ENCODE data around the gene ABCB6. TPM values are rescaled to one million over a fixed set of nuclear protein-coding genes. Genes with fewer than 3 reads are reported as not detected.
A peak's percentile ranks its signal among the peaks of the same experiment; 100 is the strongest.
"Not testable (repeated sequence)": the region's sequence is repeated elsewhere in the genome, so short reads cannot be mapped to it uniquely, and the experiment has no call there.

ABCB6 gene
- total RNA-seq, 2 experiments from 2014 or later = 12.6 to 15.2 TPM

DNA sequence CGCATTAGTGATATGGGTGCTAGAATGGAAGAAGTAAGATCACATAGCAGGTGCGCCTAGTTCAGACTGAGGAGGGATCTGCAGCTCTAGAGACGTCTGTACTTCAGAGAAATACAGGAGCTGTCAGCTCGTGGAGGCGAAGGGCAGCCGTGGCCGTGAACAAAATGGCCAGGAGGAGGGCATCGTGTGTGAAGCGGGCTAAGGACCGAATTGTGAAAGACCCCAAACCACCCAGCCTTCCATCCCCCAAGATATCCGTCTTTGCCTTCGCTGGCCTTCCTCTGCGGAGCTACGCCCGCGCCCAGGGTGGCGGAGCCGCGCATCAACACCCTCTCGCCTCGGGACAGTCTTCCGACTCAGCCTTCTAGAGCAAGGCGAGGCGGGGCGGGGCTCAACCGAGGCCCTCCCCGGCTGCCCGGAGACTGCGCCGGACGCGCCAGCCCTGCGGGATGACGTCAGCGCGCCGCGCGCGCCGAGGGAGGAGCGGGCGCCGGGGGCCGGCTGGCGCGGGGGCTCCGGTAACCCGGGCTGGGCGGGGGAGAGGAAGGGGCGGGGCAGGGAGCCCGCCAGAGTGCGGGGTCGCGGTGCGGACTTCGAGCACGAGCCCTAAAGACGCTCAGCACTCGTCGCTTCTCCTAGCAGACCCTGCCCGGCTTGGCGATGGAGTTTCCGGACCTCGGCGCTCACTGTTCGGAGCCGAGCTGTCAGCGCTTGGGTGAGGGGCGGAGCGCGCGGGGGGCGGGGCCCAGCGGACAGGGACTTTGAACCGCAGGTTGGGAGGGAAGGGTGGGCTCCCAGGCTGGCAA lies 12.2 kb downstream of the ABCB6 start, which contains the start of gene ZFAND2B:
Gene ZFAND2B (plus strand): TSS at position 455 of the 806 bp plus-strand sequence. CDS start 206 bp downstream, at position 661.
- peaks cover 53% of the 10 kb centered on the region for H3K4me1 Mint-ChIP-seq
- no peaks in the 10 kb centered on the region for H3K27me3 Mint-ChIP-seq
- H3K9me3 Mint-ChIP-seq (ENCODE audit: low read depth) = peaks cover 5% of the 10 kb centered on the region
- H3K27ac Mint-ChIP-seq = peak within 1 kb of the TSS; percentile 93
- peaks cover 26% of the 10 kb centered on the region for H3K36me3 Mint-ChIP-seq
- CTCF ChIA-PET = interaction anchor here (0.6 to 6.9 kb wide), 15 partner anchors 10 to 89 kb away, joined by 3 to 65 read pairs (median 6); partner anchors contain the start of genes ABCB6, CNPPD1, DNAJB2 and NHEJ1
- peak within 1 kb of the TSS; percentile 81 for H3K4me3 Mint-ChIP-seq
- ATAC-seq (peak; percentile 95), DNase-seq (peak; percentile 96)

DNA sequence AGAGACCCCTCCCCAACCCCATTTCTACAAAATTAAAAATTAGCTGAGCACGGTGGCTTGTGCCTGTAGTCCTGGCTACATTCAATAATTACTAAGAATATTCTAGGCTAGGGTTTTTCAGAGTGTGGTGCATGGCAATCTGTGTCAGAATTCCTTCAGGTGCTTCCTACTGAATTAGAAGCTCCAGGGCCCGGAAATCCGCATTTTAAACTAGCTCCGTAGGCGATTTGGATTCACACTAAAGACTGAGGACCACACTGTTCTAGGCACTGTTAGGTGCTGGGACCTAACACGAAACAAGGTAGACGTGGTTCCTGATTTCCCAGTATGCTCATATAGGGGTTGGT lies 12.8 kb downstream of the ABCB6 start:
- Mint-ChIP-seq H3K9me3 (ENCODE audit: low read depth) (peaks cover 6% of the 10 kb centered on the region), H3K27me3 (no peaks in the 10 kb centered on the region), H3K4me3 (peak overlapping the region; percentile 81), H3K4me1 (peaks cover 49% of the 10 kb centered on the region), H3K36me3 (peaks cover 25% of the 10 kb centered on the region), H3K27ac (peak overlapping the region; percentile 93)
- DNase-seq (no peak), ATAC-seq (no peak)
- CTCF ChIA-PET = interaction anchor here (0.6 to 6.9 kb wide), 14 partner anchors 11 to 89 kb away, joined by 3 to 65 read pairs (median 6); partner anchors contain the start of genes ABCB6, CNPPD1, DNAJB2 and NHEJ1

- peaks cover 23% of the 10 kb centered on the region for H3K36me3 Mint-ChIP-seq
- DNase-seq (no peak), ATAC-seq (no peak)
- peaks cover 8% of the 10 kb centered on the region for H3K9me3 Mint-ChIP-seq (ENCODE audit: low read depth)
- H3K27ac Mint-ChIP-seq = no peak overlapping the region
- H3K4me3 Mint-ChIP-seq = no peak overlapping the region
- CTCF ChIA-PET = interaction anchor here (2.2 to 6.9 kb wide), 2 partner anchors 16 to 33 kb away, joined by 9 to 65 read pairs; partner anchors contain the start of gene SLC23A3
- peaks cover 47% of the 10 kb centered on the region for H3K4me1 Mint-ChIP-seq
- H3K27me3 Mint-ChIP-seq = no peaks in the 10 kb centered on the region
These were observed 13.6 kb downstream of the ABCB6 start for GRCh38 chr2:219205165-219205538.

GRCh38 chr2:219204425-219205164 lies 14.2 kb downstream of the ABCB6 start:
- ATAC-seq (no peak), DNase-seq (no peak)
- H3K27me3 Mint-ChIP-seq = no peaks in the 10 kb centered on the region
- H3K4me1 Mint-ChIP-seq = peaks cover 45% of the 10 kb centered on the region
- H3K36me3 Mint-ChIP-seq = peaks cover 22% of the 10 kb centered on the region
- CTCF ChIA-PET = interaction anchor here (0.7 to 6.9 kb wide), 2 partner anchors 28 to 33 kb away, joined by 3 to 65 read pairs; partner anchors contain the start of genes CNPPD1 and SLC23A3
- H3K9me3 Mint-ChIP-seq (ENCODE audit: low read depth) = peaks cover 8% of the 10 kb centered on the region
- H3K27ac Mint-ChIP-seq = no peak overlapping the region
- no peak overlapping the region for H3K4me3 Mint-ChIP-seq

GRCh38 chr2:219201331-219201730 lies 17.4 kb downstream of the ABCB6 start:
- not testable (repeated sequence) for H3K36me3 Mint-ChIP-seq; DNase-seq; H3K27ac Mint-ChIP-seq; H3K9me3 Mint-ChIP-seq (ENCODE audit: low read depth); ATAC-seq; H3K27me3 Mint-ChIP-seq; H3K4me3 Mint-ChIP-seq
- CTCF ChIA-PET = interaction anchor here (1.1 to 2.5 kb wide), 6 partner anchors 9 to 94 kb away, joined by 3 to 14 read pairs (median 6); no protein-coding TSS in a partner anchor
- H3K4me1 Mint-ChIP-seq = peaks cover 24% of the 10 kb centered on the region

DNA sequence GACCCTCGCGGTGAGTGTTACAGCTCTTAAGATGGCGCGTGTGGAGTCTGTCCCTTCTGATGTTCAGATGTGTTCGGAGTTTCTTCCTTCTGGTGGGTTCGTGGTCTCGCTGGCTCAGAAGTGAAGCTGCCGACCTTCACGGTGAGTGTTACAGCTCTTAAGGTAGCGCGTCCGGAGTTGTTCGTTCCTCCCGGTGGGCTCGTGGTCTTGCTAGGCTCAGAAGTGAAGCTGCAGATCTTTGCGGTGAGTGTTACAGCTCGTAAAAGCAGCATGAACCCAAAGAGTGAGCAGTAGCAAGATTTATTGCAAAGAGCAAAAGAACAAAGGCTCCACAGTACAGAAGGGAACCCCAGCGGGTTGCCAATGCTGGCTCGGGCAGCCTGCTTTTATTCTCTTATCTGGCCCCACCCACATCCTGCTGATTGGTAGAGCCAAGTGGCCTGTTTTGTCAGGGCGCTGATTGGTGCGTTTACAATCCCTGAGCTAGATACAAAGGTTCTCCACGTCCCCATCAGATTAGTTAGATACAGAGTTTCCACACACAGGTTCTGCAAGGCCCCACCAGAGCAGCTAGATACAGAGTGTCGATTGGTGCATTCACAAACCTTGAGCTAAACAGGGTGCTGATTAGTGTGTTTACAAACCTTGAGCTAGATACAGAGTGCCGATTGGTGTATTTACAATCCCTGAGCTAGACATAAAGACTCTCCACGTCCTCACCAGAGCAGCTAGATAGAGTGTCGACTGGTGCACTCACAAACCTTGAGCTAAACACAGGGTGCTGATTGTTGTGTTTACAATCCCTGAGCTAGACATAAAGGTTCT lies 18.0 kb downstream of the ABCB6 start:
- CTCF ChIA-PET = interaction anchor here (1.1 to 2.5 kb wide), 7 partner anchors 9 to 94 kb away, joined by 3 to 14 read pairs (median 4); no protein-coding TSS in a partner anchor
- ATAC-seq; H3K36me3 Mint-ChIP-seq; H3K9me3 Mint-ChIP-seq (ENCODE audit: low read depth); H3K27me3 Mint-ChIP-seq: not testable (repeated sequence)
- Mint-ChIP-seq H3K4me3 (peak overlapping the region; percentile 69), H3K4me1 (peaks cover 18% of the 10 kb centered on the region), H3K27ac (peak overlapping the region; percentile 88)
- peak; percentile 72 for DNase-seq

DNA sequence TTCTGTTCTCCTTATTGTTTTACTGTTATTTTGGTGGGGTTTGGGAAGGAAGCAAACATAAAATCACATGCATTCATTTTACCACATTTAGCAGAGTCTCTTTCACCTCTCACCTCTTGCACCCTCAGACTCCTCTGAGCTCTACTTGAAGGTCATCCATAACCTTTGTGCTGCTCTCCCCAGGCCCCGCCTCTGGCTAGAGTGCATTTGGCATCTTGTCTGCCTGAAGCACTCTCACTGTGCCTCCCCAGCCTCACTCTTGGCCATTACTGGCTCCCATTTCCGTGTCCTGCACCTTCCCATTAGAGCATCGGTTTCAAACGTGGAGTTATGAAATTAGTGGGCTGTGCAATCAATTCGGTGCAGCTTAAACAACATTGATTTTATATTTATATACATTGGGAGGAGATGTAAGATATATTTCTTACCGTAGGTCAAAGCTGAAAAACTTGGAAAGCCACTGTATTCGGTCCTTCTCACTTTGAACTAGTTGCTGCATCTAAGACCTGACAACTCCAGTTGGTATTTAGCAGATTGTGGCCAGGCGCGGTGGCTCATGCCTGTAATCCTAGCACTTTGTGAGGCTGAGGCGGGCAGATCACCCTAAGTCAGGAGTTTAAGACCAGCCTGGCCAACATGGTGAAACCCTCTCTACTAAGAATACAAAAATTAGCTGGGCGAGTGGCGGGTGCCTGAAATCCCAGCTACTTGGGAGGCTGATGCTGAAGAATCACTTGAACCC lies 19.1 kb downstream of the ABCB6 start:
- H3K4me1 Mint-ChIP-seq = peaks cover 18% of the 10 kb centered on the region
- ATAC-seq (peak; percentile 26), DNase-seq (no peak)
- peaks cover 8% of the 10 kb centered on the region for H3K9me3 Mint-ChIP-seq (ENCODE audit: low read depth)
- no peak overlapping the region for H3K4me3 Mint-ChIP-seq
- no peaks in the 10 kb centered on the region for H3K27me3 Mint-ChIP-seq
- peak overlapping the region; percentile 45 for H3K27ac Mint-ChIP-seq
- CTCF ChIA-PET = interaction anchor here (0.8 to 2.5 kb wide), 5 partner anchors 18 to 79 kb away, joined by 3 to 14 read pairs (median 4); partner anchors contain the start of gene DNAJB2
- peaks cover 8% of the 10 kb centered on the region for H3K36me3 Mint-ChIP-seq

- CTCF ChIA-PET = interaction anchor here (0.8 to 2.5 kb wide), 4 partner anchors 17 to 80 kb away, joined by 3 to 14 read pairs (median 5); partner anchors contain the start of gene DNAJB2
- H3K36me3 Mint-ChIP-seq = peaks cover 7% of the 10 kb centered on the region
- no peaks in the 10 kb centered on the region for H3K27me3 Mint-ChIP-seq
- no peak overlapping the region for H3K27ac Mint-ChIP-seq
- DNase-seq (no peak), ATAC-seq (no peak)
- H3K4me3 Mint-ChIP-seq = no peak overlapping the region
- peaks cover 18% of the 10 kb centered on the region for H3K4me1 Mint-ChIP-seq
- H3K9me3 Mint-ChIP-seq (ENCODE audit: low read depth) = peaks cover 5% of the 10 kb centered on the region
These were observed 19.8 kb downstream of the ABCB6 start for GRCh38 chr2:219198974-219199373.

DNA sequence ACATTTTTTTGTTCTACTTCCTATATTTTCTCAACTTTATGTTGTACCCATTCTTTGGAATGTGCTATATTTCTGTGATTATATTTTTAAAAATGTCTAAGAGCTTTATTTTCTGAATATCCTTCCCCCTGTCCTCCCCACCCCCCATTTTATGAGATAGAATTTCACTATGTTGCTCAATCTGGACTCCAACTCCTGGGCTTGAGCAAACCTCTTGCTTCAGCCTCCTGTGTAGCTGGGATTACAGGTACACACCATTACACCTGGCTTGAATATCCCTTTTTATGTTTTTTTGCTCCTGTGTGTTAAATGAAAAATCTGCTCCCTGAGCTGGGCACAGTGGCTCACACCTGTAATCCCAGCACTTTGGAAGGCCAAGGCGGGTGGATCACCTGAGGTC lies 21.4 kb downstream of the ABCB6 start:
- no peak for ATAC-seq
- Mint-ChIP-seq H3K27ac (no peak overlapping the region), H3K4me3 (no peak overlapping the region), H3K27me3 (no peaks in the 10 kb centered on the region), H3K9me3 (ENCODE audit: low read depth) (peaks cover 3% of the 10 kb centered on the region), H3K36me3 (peaks cover 4% of the 10 kb centered on the region), H3K4me1 (peaks cover 18% of the 10 kb centered on the region)
- CTCF ChIA-PET = interaction anchor here (1.1 to 1.7 kb wide), 4 partner anchors 15 to 27 kb away, joined by 3 to 4 read pairs (median 3); partner anchors contain the start of gene CNPPD1
- DNase-seq = no peak

- no peak for ATAC-seq
- no peak overlapping the region for H3K4me3 Mint-ChIP-seq
These were observed 31.9 kb downstream of the ABCB6 start for GRCh38 chr2:219186754-219187456.

GRCh38 chr2:219184121-219184520 lies 34.6 kb downstream of the ABCB6 start:
- Mint-ChIP-seq H3K9me3 (ENCODE audit: low read depth) (no peaks in the 10 kb centered on the region), H3K27ac (no peak overlapping the region), H3K27me3 (no peaks in the 10 kb centered on the region), H3K4me1 (peaks cover 55% of the 10 kb centered on the region), H3K36me3 (peaks cover 45% of the 10 kb centered on the region), H3K4me3 (no peak overlapping the region)
- CTCF ChIA-PET = interaction anchor here (0.8 kb wide), 1 partner anchor 13 kb away, joined by 3 read pairs; no protein-coding TSS in a partner anchor
- DNase-seq = no peak
- no peak for ATAC-seq

More at GRCh38 chr2:219186754-219187456, 31.9 kb downstream of the ABCB6 start:
- Mint-ChIP-seq H3K9me3 (ENCODE audit: low read depth) (no peaks in the 10 kb centered on the region), H3K4me1 (peaks cover 28% of the 10 kb centered on the region), H3K27ac (peak overlapping the region; percentile 33), H3K27me3 (no peaks in the 10 kb centered on the region), H3K36me3 (peaks cover 24% of the 10 kb centered on the region)
- DNase-seq = no peak
- CTCF ChIA-PET = no interaction called here

Data from activated CD8-positive, alpha-beta memory T cell treated with anti-CD3 and anti-CD28 coated beads, Interleukin-2, amount 10 ng/mL, durations not matched to agents 7 days and 5 days (primary cell).